Osteoblast (primary cell): Measurements from ENCODE around the gene PLA1A. TPM values are rescaled to one million over a fixed set of nuclear protein-coding genes. Genes with fewer than 3 reads are reported as not detected.
"Not testable (repeated sequence)": the region's sequence is repeated elsewhere in the genome, so short reads cannot be mapped to it uniquely, and the experiment has no call there.

ENCODE experiments used
- DNase-seq: peaks from one replicate; pipeline ENCODE4 v3.0.0; 2011; ENCODE audit warnings: low spot score, mixed read lengths; ENCODE audit not compliant: insufficient read length; ENCODE audit errors: missing footprints
- H2AFZ ChIP-seq: 2 replicates; pipeline ENCODE4 v1.6.0; 2011; ENCODE audit warnings: mild to moderate bottlenecking, low read length
- H3K27ac ChIP-seq: 2 replicates; pipeline ENCODE4 v1.5.1; 2011; ENCODE audit warnings: mild to moderate bottlenecking, low read depth, low read length, moderate library complexity
- H3K27me3 ChIP-seq: 2 replicates; pipeline ENCODE4 v1.6.0; 2012; ENCODE audit warnings: mild to moderate bottlenecking, control low read depth, inconsistent platforms, low read length, moderate library complexity; ENCODE audit not compliant: insufficient read depth
- H3K36me3 ChIP-seq: 2 replicates; pipeline ENCODE4 v1.5.1; 2011; ENCODE audit warnings: mild to moderate bottlenecking, low read length, control low read depth, moderate library complexity; ENCODE audit not compliant: insufficient read depth
- H3K4me1 ChIP-seq: 2 replicates; pipeline ENCODE4 v1.5.1; 2011; ENCODE audit warnings: mild to moderate bottlenecking, low read length, control low read depth, moderate library complexity; ENCODE audit not compliant: insufficient read depth
- H3K4me2 ChIP-seq: 2 replicates; pipeline ENCODE4 v1.6.0; 2011; ENCODE audit warnings: mild to moderate bottlenecking, low read length; ENCODE audit not compliant: insufficient read depth
- H3K4me3 ChIP-seq: fragments of 200-600 bp; sonication (generic); 3 replicates; pipeline ENCODE4 v1.5.1; 2012; ENCODE audit warnings: mild to moderate bottlenecking, low read length, inconsistent platforms; ENCODE audit not compliant: insufficient read depth
- H3K79me2 ChIP-seq: 2 replicates; pipeline ENCODE4 v1.6.0; 2012; ENCODE audit warnings: mild to moderate bottlenecking, low read length, control low read depth, inconsistent platforms; ENCODE audit not compliant: insufficient read depth
- H3K9me3 ChIP-seq: 2 replicates; pipeline ENCODE4 v1.5.1; 2011; ENCODE audit warnings: low read depth, low read length, control low read depth
- H4K20me1 ChIP-seq: 2 replicates; pipeline ENCODE4 v1.6.0; 2012; ENCODE audit warnings: mild to moderate bottlenecking, low read length, control low read depth; ENCODE audit not compliant: insufficient read depth
- CTCF ChIP-seq: IDR thresholded peaks from 2 replicates; pipeline ENCODE4 v1.5.1; 2011; ENCODE audit warnings: mild to moderate bottlenecking, low read depth, low read length, moderate library complexity; ENCODE audit errors: extremely low read depth
- total RNA-seq: library from RNA; depleted of rRNA; stranded (reverse); fragments of >200 nt; gene quantifications from 2 replicates; pipeline ENCODE4 v1.2.3, GENCODE V29; 2012

PLA1A gene
- total RNA-seq, 1 donor = 0.36 TPM

- peak overlapping the region; percentile 96 for H3K4me2 ChIP-seq
- H3K4me3 ChIP-seq = no peak overlapping the region
- no peaks in the 10 kb centered on the region for H3K27me3 ChIP-seq
- peaks cover 24% of the 10 kb centered on the region for H3K36me3 ChIP-seq
- H2AFZ ChIP-seq = no peak overlapping the region
- no peak for TF ChIP-seq CTCF
- no peaks in the 10 kb centered on the region for H4K20me1 ChIP-seq
- no peak overlapping the region for H3K27ac ChIP-seq
- H3K79me2 ChIP-seq = peaks cover 12% of the 10 kb centered on the region
- no peaks in the 10 kb centered on the region for H3K9me3 ChIP-seq
- peaks cover 13% of the 10 kb centered on the region for H3K4me1 ChIP-seq
- no peak for DNase-seq
These were observed 77.6 kb downstream of the PLA1A start for GRCh38 chr3:119675188-119675874.

GRCh38 chr3:119676020-119676419 is 78.3 kb downstream of the PLA1A start:
- Histone ChIP-seq H4K20me1 (no peaks in the 10 kb centered on the region), H3K27ac (peak overlapping the region; percentile 70)

GRCh38 chr3:119676771-119677640 is 79.3 kb downstream of the PLA1A start, which contains the start of gene COX17:
Gene COX17, minus strand, starts transcription at chr3:119677406. Its CDS starts 96 bp downstream, at chr3:119677310.
- Histone ChIP-seq H3K4me3 (peak within 1 kb of the TSS; percentile 72), H3K27ac (peak within 1 kb of the TSS; percentile 70), H3K36me3 (peaks cover 15% of the 10 kb centered on the region), H3K79me2 (peaks cover 12% of the 10 kb centered on the region), H3K4me2 (peak within 1 kb of the TSS; percentile 96), H2AFZ (peak within 1 kb of the TSS; percentile 93), H4K20me1 (no peaks in the 10 kb centered on the region), H3K9me3 (no peaks in the 10 kb centered on the region), H3K4me1 (peaks cover 13% of the 10 kb centered on the region), H3K27me3 (no peaks in the 10 kb centered on the region)
- no peak for TF ChIP-seq CTCF
- peak; percentile 96 for DNase-seq

More at GRCh38 chr3:119676020-119676419, 78.3 kb downstream of the PLA1A start:
- DNase-seq = no peak
- H3K27me3 ChIP-seq = no peaks in the 10 kb centered on the region
- no peak for TF ChIP-seq CTCF
- H2AFZ ChIP-seq = peak overlapping the region; percentile 91
- peaks cover 12% of the 10 kb centered on the region for H3K79me2 ChIP-seq
- H3K4me2 ChIP-seq = peak overlapping the region; percentile 96
- H3K9me3 ChIP-seq = no peaks in the 10 kb centered on the region
- H3K4me1 ChIP-seq = peaks cover 13% of the 10 kb centered on the region
- H3K4me3 ChIP-seq = peak overlapping the region; percentile 72
- H3K36me3 ChIP-seq = peaks cover 23% of the 10 kb centered on the region

GRCh38 chr3:119677641-119677934 is 79.9 kb downstream of the PLA1A start:
- no peak for TF ChIP-seq CTCF
- H3K4me2 ChIP-seq = peak overlapping the region; percentile 96
- H3K79me2 ChIP-seq = peaks cover 12% of the 10 kb centered on the region
- no peaks in the 10 kb centered on the region for H3K27me3 ChIP-seq
- H3K27ac ChIP-seq = peak overlapping the region; percentile 52
- no peaks in the 10 kb centered on the region for H3K9me3 ChIP-seq
- H3K4me1 ChIP-seq = peaks cover 13% of the 10 kb centered on the region
- no peak for DNase-seq
- no peaks in the 10 kb centered on the region for H4K20me1 ChIP-seq
- H3K36me3 ChIP-seq = peaks cover 15% of the 10 kb centered on the region
- peak overlapping the region; percentile 93 for H2AFZ ChIP-seq
- peak overlapping the region; percentile 72 for H3K4me3 ChIP-seq

DNA sequence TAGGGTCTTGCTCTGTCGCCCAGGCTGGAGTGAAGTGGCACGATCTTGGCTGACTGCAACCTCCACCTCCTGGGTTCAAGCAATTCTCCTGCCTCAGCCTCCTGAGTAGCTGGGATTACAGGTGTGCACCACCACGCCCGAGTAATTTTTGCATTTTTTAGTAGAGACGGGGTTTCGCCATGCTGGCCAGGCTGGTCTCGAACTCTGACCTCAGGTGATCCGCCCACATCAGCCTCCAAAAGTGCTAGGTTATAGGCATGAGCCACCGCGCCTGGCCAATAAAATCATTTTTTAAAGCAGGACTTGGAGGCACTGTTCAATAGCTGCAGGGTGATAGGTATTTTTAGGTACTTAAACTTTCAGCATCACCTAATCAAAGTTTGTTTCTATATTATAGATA is 80.5 kb downstream of the PLA1A start:
- not testable (repeated sequence) for H3K9me3 ChIP-seq, H4K20me1 ChIP-seq, H3K27me3 ChIP-seq, H3K4me3 ChIP-seq, H3K4me2 ChIP-seq, H2AFZ ChIP-seq, DNase-seq, H3K27ac ChIP-seq
- Histone ChIP-seq H3K36me3 (peaks cover 14% of the 10 kb centered on the region), H3K4me1 (peaks cover 13% of the 10 kb centered on the region), H3K79me2 (peaks cover 12% of the 10 kb centered on the region)
